ENCODE data around the gene CFAP107. TPM values are rescaled to one million over a fixed set of nuclear protein-coding genes. Genes with fewer than 3 reads are reported as not detected.

Gene CFAP107
- total RNA-seq, 2 experiments from 2014 or later: not detected

DNA sequence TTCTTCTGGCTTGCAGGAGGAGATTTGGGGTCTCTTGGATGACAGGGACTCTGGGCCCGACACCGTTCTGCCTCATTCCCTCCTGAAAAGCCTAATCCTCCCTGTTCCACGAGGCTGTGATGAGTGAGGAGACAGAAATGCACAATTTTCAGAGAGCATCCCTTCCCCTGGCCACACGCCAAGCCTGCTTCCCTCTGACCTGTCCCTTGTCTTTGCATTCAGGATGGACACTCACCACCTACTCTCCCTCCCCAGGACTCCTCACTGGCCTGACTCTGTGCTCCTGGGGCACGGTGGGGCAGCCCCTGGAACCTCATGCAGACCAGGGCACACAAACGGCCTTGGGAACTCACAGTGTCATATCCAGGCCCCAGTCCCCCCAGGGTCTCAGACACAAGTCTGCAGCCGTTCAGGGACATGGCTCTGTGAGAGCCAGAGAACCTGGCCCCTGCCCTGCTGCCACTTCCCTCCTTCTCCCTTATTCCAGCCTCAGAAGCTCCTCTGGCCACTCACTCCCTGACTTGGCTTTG is 24.0 kb downstream of the CFAP107 start:
- intact Hi-C loops (cut with micrococcal nuclease): no loop called here
- no peak for DNase-seq
- ChIA-PET CTCF (no interaction called here), POLR2A (no interaction called here)
- Mint-ChIP-seq H3K9me3 (no peaks in the 10 kb centered on the region), H3K36me3 (ENCODE audit: low read depth) (no peaks in the 10 kb centered on the region), H3K4me3 (no peak overlapping the region), H3K27ac (no peak overlapping the region), H3K27me3 (peaks cover 20% of the 10 kb centered on the region), H3K4me1 (ENCODE audit: low read depth) (no peaks in the 10 kb centered on the region)
- TF ChIP-seq, protein P1, sequence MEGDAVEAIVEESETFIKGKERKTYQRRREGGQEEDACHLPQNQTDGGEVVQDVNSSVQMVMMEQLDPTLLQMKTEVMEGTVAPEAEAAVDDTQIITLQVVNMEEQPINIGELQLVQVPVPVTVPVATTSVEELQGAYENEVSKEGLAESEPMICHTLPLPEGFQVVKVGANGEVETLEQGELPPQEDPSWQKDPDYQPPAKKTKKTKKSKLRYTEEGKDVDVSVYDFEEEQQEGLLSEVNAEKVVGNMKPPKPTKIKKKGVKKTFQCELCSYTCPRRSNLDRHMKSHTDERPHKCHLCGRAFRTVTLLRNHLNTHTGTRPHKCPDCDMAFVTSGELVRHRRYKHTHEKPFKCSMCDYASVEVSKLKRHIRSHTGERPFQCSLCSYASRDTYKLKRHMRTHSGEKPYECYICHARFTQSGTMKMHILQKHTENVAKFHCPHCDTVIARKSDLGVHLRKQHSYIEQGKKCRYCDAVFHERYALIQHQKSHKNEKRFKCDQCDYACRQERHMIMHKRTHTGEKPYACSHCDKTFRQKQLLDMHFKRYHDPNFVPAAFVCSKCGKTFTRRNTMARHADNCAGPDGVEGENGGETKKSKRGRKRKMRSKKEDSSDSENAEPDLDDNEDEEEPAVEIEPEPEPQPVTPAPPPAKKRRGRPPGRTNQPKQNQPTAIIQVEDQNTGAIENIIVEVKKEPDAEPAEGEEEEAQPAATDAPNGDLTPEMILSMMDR (IDR thresholded peaks at IDR 0.05): no peak
- ATAC-seq: no peak

DNA sequence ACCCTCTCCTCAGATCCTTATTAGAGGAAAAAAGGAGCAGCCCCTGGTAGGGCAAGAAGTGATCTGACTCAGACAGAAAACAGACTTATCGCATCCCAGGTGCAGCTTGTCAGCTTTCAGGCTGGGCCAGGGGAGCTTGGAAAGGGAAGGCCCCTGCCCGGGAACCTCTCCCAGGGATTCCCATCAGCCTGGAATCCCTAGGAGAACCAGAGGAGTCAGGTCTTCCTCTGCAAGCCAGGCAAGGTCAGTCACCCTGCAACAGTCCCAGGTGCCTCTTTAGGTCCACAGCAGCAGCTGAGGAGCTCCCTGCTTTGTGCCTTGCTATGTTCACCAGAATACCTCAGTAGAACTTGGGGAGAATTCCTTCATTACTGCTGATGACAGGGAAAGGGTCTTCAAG is 24.6 kb downstream of the CFAP107 start:
- no peak overlapping the region for H3K27ac Mint-ChIP-seq
- TF ChIP-seq, protein P1 (IDR thresholded peaks at IDR 0.05): no peak
- no peaks in the 10 kb centered on the region for H3K36me3 Mint-ChIP-seq (ENCODE audit: low read depth)
- no peaks in the 10 kb centered on the region for H3K4me1 Mint-ChIP-seq (ENCODE audit: low read depth)
- intact Hi-C loops (cut with micrococcal nuclease): no loop called here
- ChIA-PET CTCF (no interaction called here), POLR2A (no interaction called here)
- H3K27me3 Mint-ChIP-seq: peaks cover 20% of the 10 kb centered on the region
- no peaks in the 10 kb centered on the region for H3K9me3 Mint-ChIP-seq
- ATAC-seq (no peak), DNase-seq (no peak)
- H3K4me3 Mint-ChIP-seq: no peak overlapping the region

DNA sequence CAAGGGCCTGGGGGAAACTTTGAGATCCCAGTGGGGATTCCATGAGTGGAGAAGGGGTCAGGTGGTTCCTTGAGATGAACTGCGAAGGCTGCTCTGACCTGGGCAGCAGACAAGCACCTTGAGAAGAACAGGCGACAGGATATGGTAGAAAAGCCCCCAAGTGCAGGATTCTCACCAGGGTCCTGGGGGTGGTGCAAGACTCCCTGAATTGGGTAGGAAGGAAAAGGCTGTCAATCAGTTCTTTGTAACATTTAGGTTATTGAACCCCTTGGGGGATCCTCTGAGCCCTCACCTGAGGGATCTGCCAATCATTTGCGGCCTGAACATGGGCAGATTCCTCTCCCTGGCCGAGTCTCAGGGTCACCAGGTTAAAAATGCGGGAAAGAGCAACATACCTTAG is 25.2 kb downstream of the CFAP107 start:
- CTCF ChIA-PET: no interaction called here
- no peaks in the 10 kb centered on the region for H3K4me1 Mint-ChIP-seq (ENCODE audit: low read depth)
- POLR2A ChIA-PET: no interaction called here
- DNase-seq (no peak), ATAC-seq (no peak)
- intact Hi-C loops (cut with micrococcal nuclease): no loop called here
- H3K27ac Mint-ChIP-seq: no peak overlapping the region
- H3K4me3 Mint-ChIP-seq: no peak overlapping the region
- H3K9me3 Mint-ChIP-seq: no peaks in the 10 kb centered on the region
- TF ChIP-seq, protein P1 (IDR thresholded peaks at IDR 0.05): no peak
- H3K27me3 Mint-ChIP-seq: peaks cover 20% of the 10 kb centered on the region
- no peaks in the 10 kb centered on the region for H3K36me3 Mint-ChIP-seq (ENCODE audit: low read depth)

DNA sequence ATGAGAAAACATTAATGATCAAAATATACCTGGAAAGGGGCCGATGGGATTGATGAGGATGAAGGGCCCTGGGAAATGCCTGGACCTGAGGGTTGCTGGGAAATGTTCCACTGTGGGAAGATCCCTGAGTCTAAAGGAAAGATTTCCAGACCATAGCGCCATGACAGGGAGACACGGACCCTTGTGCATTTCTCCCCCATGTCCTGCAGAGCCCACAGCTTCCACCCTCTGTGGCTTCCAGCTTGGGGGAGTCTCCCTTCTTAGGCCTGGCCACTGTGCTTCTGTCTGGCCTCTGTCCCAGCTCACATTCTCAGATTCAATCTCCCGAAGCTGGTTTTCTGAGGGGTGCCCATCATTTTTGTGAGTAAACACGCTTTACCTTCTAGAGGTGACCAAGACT is 26.5 kb downstream of the CFAP107 start:
- Mint-ChIP-seq H3K27ac (no peak overlapping the region), H3K27me3 (peaks cover 15% of the 10 kb centered on the region), H3K36me3 (ENCODE audit: low read depth) (no peaks in the 10 kb centered on the region), H3K4me1 (ENCODE audit: low read depth) (no peaks in the 10 kb centered on the region), H3K9me3 (no peaks in the 10 kb centered on the region), H3K4me3 (no peak overlapping the region)
- TF ChIP-seq, protein P1 (IDR thresholded peaks at IDR 0.05): no peak
- ChIA-PET CTCF (no interaction called here), POLR2A (no interaction called here)
- intact Hi-C loops (cut with micrococcal nuclease): no loop called here
- ATAC-seq (no peak), DNase-seq (no peak)

DNA sequence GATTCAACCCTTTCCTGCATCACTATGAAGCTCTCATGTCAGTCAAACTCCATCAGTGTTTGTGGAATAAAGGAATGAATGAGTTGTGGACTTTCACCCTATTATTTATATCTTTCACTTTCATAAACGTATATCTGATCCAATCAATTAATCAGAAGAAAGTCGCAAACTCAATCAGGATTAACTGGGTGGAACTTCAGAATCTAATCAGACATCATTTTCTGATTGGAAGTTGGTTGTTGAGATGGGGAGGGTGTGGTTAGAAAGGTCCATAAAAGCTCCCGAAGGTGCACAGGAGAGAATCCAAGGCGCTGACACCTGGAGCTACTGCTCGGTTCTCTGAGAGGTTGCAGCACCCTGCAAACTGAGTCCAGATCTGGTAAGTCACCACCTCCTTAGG is 27.4 kb downstream of the CFAP107 start, which contains the start of gene PRAMEF12:
Gene PRAMEF12 (plus strand): TSS at position 301 of the 400 bp plus-strand sequence. CDS start 1,130 bp downstream, outside the sequence.
- intact Hi-C loops (cut with micrococcal nuclease): no loop called here
- Mint-ChIP-seq H3K36me3 (ENCODE audit: low read depth) (no peaks in the 10 kb centered on the region), H3K4me1 (ENCODE audit: low read depth) (no peaks in the 10 kb centered on the region), H3K9me3 (no peaks in the 10 kb centered on the region), H3K27me3 (peaks cover 17% of the 10 kb centered on the region), H3K4me3 (no peak within 1 kb of the TSS), H3K27ac (no peak within 1 kb of the TSS)
- ATAC-seq: no peak
- no peak for DNase-seq
- ChIA-PET POLR2A (no interaction called here), CTCF (no interaction called here)
- TF ChIP-seq, protein P1 (IDR thresholded peaks at IDR 0.05): no peak

Measured in activated CD8-positive, alpha-beta T cell treated with anti-CD3 and anti-CD28 coated beads for 36 hours (primary cell).